ENCODE results near the gene COL16A1. TPM values are rescaled to one million over a fixed set of nuclear protein-coding genes. Genes with fewer than 3 reads are reported as not detected.

Gene COL16A1
- total and polyA plus RNA-seq, 2 of the 13 experiments (the other 11 are each of a cell fraction or from before 2014, with no cell fraction given), result 4.3 to 12.2 TPM

DNA sequence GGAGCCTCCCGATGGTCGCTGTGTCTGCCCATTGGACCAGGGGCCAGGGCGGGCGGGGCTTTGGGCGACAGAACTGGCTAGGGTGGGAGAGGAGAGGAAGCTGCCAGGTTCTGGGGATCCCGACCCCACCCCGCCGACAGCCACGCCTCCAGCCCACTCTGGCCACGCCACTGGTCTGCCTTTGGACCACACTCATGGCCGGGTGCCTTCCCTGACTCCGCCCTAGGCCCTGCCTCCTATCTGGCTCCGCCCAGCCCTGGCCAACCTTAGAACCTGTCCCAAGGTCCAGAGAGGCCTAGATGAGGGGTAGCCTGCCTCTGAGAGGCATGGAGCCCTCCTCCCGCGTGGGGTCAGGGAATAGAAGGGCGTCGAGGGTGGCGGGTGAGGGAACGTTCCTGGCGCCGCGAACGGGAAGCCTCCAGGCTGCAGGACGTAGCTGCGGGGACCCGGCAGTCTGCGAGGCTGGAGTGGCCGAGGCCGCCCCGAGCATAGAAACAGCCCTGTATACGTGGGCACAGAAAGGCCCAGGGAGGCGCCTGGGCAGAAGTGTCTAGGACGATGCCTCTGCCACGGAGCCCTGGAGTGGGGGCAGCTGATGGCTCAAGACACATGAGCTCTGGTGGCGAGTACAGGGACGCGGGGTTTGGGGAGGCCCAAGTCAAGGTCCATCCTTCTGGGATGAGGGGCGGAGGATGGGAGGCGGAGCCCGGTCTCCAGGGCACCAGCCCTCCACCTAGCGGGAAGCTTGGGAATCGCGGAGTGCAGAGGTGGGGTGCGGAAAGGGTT, 11.5 kb upstream of the COL16A1 start:
- Histone ChIP-seq H3K9ac (ENCODE audit: insufficient read depth, low read depth, low read length) (peak overlapping the region; percentile 77), H3K36me3 (replicated peaks in 1 of 2; ENCODE audit: control insufficient read depth in 1 of 2, insufficient read depth in 2 of 2, low read length in 2 of 2) (no peaks in the 10 kb centered on the region), H3K4me3 (replicated peaks in 1 of 3; ENCODE audit: insufficient read depth in 1 of 3, low read depth in 2 of 3, low read length in 3 of 3) (peak overlapping the region; percentile 63 to 82 (median 71)), H3K27me3 (ENCODE audit: control insufficient read depth in 1 of 2, insufficient read depth in 2 of 2, low read length in 2 of 2) (no peaks in the 10 kb centered on the region; a peak in 1 of 5 replicates), H3K79me2 (ENCODE audit: insufficient read depth, low read length) (no peaks in the 10 kb centered on the region), H3K9me3 (ENCODE audit: low read length) (no peaks in the 10 kb centered on the region), H3K27ac (ENCODE audit: extremely low read length, insufficient read depth, low read length) (peak overlapping the region; percentile 93), H4K20me1 (ENCODE audit: insufficient read depth, low read length) (no peaks in the 10 kb centered on the region), H3K4me1 (ENCODE audit: insufficient read depth, low read length) (peaks cover 31% of the 10 kb centered on the region), H3K4me2 (ENCODE audit: low read depth, low read length) (peak overlapping the region; percentile 97), H2AFZ (ENCODE audit: low read length) (no peak overlapping the region)
- peak; percentile 86 for DNase-seq (ENCODE audit: low spot score)
- ChIA-PET POLR2A (interaction anchor here (0.9 to 4.0 kb wide), 14 partner anchors 9 to 76 kb away, joined by 3 to 73 read pairs (median 6); partner anchors contain the start of genes COL16A1 and PEF1), CTCF (ENCODE audit: low intra/inter-chr PET ratio, low total read pairs) (interaction anchor here (1.1 to 3.0 kb wide), 5 partner anchors 14 to 73 kb away, joined by 3 to 20 read pairs (median 6); no protein-coding TSS in a partner anchor)
- TSS peak; percentile 81 for BruUV-seq (replicated peaks)
- 1% methylated on average over 16 of the region's 44 CpGs for WGBS (ENCODE audit: low lambda C conversion rate)
- ATAC-seq, result peak; percentile 96
- intact Hi-C loops (cut with micrococcal nuclease; ENCODE audit: unreplicated experiment) (loop anchor here (2.0 kb wide), 1 partner anchor 74 kb away; no protein-coding TSS in a partner anchor), in situ Hi-C loops (cut with HindIII; ENCODE audit: extremely low pct_ligation_motif_present, low pct_unique_long_range_greater_than_20kb) (no loop called here)
- peak; percentile 89 for FAIRE-seq
- TF ChIP-seq, protein P1, sequence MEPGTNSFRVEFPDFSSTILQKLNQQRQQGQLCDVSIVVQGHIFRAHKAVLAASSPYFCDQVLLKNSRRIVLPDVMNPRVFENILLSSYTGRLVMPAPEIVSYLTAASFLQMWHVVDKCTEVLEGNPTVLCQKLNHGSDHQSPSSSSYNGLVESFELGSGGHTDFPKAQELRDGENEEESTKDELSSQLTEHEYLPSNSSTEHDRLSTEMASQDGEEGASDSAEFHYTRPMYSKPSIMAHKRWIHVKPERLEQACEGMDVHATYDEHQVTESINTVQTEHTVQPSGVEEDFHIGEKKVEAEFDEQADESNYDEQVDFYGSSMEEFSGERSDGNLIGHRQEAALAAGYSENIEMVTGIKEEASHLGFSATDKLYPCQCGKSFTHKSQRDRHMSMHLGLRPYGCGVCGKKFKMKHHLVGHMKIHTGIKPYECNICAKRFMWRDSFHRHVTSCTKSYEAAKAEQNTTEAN (CRISPR knock-in tag; conservative IDR thresholded peaks at IDR 0.05), result no peak; the same call in 1 of the 2 replicates
- peak; percentile 89 for TF ChIP-seq HNF4G (IDR thresholded peaks at IDR 0.05; ENCODE audit: borderline replicate concordance, low read depth, low read length)
- peak; percentile 93 for TF ChIP-seq HNF4G (CRISPR knock-in tag; IDR thresholded peaks at IDR 0.05; ENCODE audit: borderline replicate concordance, low read depth)
- peak; percentile 80 for TF ChIP-seq TAF1 (CRISPR knock-in tag; IDR thresholded peaks at IDR 0.05)
- TF ChIP-seq, protein P2, sequence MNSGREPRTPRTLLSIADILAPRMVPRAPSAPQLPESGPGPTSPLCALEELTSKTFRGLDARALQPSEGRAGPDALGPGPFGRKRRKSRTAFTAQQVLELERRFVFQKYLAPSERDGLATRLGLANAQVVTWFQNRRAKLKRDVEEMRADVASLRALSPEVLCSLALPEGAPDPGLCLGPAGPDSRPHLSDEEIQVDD (CRISPR knock-in tag; IDR thresholded peaks at IDR 0.05; ENCODE audit: borderline replicate concordance), result peak; percentile 74; the same call in 1 of the 2 replicates
- TF ChIP-seq TMF1 (CRISPR knock-in tag; IDR thresholded peaks at IDR 0.05; ENCODE audit: low read depth), result peak; percentile 59; the same call in 1 of the 2 replicates
- TF ChIP-seq ZNF891 (CRISPR knock-in tag; IDR thresholded peaks at IDR 0.05), result peak; percentile 89
- peak; percentile 34; the same call in 1 of the 2 replicates for TF ChIP-seq FOXA3 (CRISPR knock-in tag; IDR thresholded peaks at IDR 0.05)
- TF ChIP-seq ZNF343 (CRISPR knock-in tag; IDR thresholded peaks at IDR 0.05), result 0 out of 2 replicates have a peak, but pooled peaks have one; percentile 46
- TF ChIP-seq ZNF746 (CRISPR knock-in tag; IDR thresholded peaks at IDR 0.05), result 0 out of 2 replicates have a peak, but pooled peaks have one; percentile 34
- TF ChIP-seq, protein P3, sequence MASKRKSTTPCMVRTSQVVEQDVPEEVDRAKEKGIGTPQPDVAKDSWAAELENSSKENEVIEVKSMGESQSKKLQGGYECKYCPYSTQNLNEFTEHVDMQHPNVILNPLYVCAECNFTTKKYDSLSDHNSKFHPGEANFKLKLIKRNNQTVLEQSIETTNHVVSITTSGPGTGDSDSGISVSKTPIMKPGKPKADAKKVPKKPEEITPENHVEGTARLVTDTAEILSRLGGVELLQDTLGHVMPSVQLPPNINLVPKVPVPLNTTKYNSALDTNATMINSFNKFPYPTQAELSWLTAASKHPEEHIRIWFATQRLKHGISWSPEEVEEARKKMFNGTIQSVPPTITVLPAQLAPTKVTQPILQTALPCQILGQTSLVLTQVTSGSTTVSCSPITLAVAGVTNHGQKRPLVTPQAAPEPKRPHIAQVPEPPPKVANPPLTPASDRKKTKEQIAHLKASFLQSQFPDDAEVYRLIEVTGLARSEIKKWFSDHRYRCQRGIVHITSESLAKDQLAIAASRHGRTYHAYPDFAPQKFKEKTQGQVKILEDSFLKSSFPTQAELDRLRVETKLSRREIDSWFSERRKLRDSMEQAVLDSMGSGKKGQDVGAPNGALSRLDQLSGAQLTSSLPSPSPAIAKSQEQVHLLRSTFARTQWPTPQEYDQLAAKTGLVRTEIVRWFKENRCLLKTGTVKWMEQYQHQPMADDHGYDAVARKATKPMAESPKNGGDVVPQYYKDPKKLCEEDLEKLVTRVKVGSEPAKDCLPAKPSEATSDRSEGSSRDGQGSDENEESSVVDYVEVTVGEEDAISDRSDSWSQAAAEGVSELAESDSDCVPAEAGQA (IDR thresholded peaks at IDR 0.05; ENCODE audit: low read depth), result no peak
- TF ChIP-seq, protein P3 (CRISPR knock-in tag; IDR thresholded peaks at IDR 0.05; ENCODE audit: borderline replicate concordance), result 0 out of 2 replicates have a peak, but pooled peaks have one; percentile 50
